HepG2 (cell line): Measurements from ENCODE around the gene TBC1D1. TPM values are rescaled to one million over a fixed set of nuclear protein-coding genes. Genes with fewer than 3 reads are reported as not detected.

ENCODE experiments used
- ATAC-seq: fragments of 200-7000 bp; cut with Tn5 transposase; 3 replicates; pipeline ENCODE4 v1.9.1; 2020; ENCODE audit warnings: mild to moderate bottlenecking, moderate library complexity
- BruUV-seq: library from RNA; stranded (reverse); fragments of 400-500 nt; replicated peaks from 2 replicates; lab custom pipeline; 2021; lab: Mats Ljungman, UMichigan
- CTCF ChIA-PET: fragments of 300-600 bp; formaldehyde crosslinking; extraction: SDS; loops from one replicate; lab custom pipeline; 2021; ENCODE audit warnings: low total read pairs, inconsistent platforms, low intra/inter-chr PET ratio; lab: Yijun Ruan, JAX
- POLR2A ChIA-PET: fragments of 350-600 bp; sonication (Branson Sonifier 250); formaldehyde crosslinking; loops from one replicate; lab custom pipeline; 2020; ENCODE audit warnings: antibody characterized with exemption, inconsistent platforms; lab: Yijun Ruan, JAX
- DNase-seq: peaks from one replicate; pipeline ENCODE4 v3.0.0-alpha.2; 2015; ENCODE audit warnings: low spot score
- FAIRE-seq: peaks from 3 replicates; lab custom pipeline; 2011; peaks lifted over from hg19 to GRCh38; lab: Jason Lieb, UNC
- H2AFZ ChIP-seq: one replicate; pipeline ENCODE4 v1.6.1; 2011; ENCODE audit warnings: low read length, inconsistent platforms
- H3K27ac ChIP-seq: fragments of 300-600 bp; 3 replicates; pipeline ENCODE4 v1.8.0; 2011; ENCODE audit warnings: mixed run types, mild to moderate bottlenecking, mixed read lengths, low read length, inconsistent platforms; ENCODE audit not compliant: insufficient read depth; ENCODE audit errors: extremely low read length
- H3K27me3 ChIP-seq, 2 experiments: fragments of 200-600 bp in 1 of 2; 2 replicates in 1 of 2; 3 replicates in 1 of 2; pipeline versions ENCODE4 v1.6.0 to v1.8.0; 2011; ENCODE audit warnings: low read length in 2 of 2, mild to moderate bottlenecking in 2 of 2, moderate library complexity in 2 of 2, inconsistent platforms in 1 of 2; ENCODE audit not compliant: insufficient read depth in 2 of 2, control insufficient read depth in 1 of 2
- H3K36me3 ChIP-seq, 2 experiments: fragments of 200-600 bp in 1 of 2; replicated peaks in 1 of 2; 2 replicates in 1 of 2; 3 replicates in 1 of 2; pipeline versions ENCODE4 v1.5.1 to v1.8.0; 2011; ENCODE audit warnings: low read length in 2 of 2, inconsistent platforms in 1 of 2; ENCODE audit not compliant: insufficient read depth in 2 of 2, control insufficient read depth in 1 of 2
- H3K4me1 ChIP-seq: 2 replicates; pipeline ENCODE4 v1.5.1; 2012; ENCODE audit warnings: low read length, inconsistent platforms; ENCODE audit not compliant: insufficient read depth
- H3K4me2 ChIP-seq: 2 replicates; pipeline ENCODE4 v1.6.0; 2011; ENCODE audit warnings: low read depth, low read length, inconsistent platforms
- H3K4me3 ChIP-seq, 3 experiments: fragments of 200-600 bp in 1 of 3; sonication (generic), shearing (Covaris generic) in 1 of 3; replicated peaks in 1 of 3; 2 replicates each; pipeline ENCODE4 v1.5.1; 2011 to 2016; ENCODE audit warnings: low read length in 3 of 3, inconsistent platforms in 2 of 3, low read depth in 2 of 3, mild to moderate bottlenecking in 2 of 3, control low read depth in 1 of 3, mixed read lengths in 1 of 3; ENCODE audit not compliant: insufficient read depth in 1 of 3
- H3K79me2 ChIP-seq: one replicate; pipeline ENCODE4 v1.6.1; 2011; ENCODE audit warnings: low read length, inconsistent platforms; ENCODE audit not compliant: insufficient read depth
- H3K9ac ChIP-seq: 2 replicates; pipeline ENCODE4 v1.6.0; 2011; ENCODE audit warnings: mild to moderate bottlenecking, low read depth, low read length, inconsistent platforms; ENCODE audit not compliant: insufficient read depth
- H3K9me3 ChIP-seq: 2 replicates; pipeline ENCODE4 v1.5.1; 2012; ENCODE audit warnings: mild to moderate bottlenecking, low read length
- H4K20me1 ChIP-seq: 2 replicates; pipeline ENCODE4 v1.6.0; 2011; ENCODE audit warnings: inconsistent platforms, mild to moderate bottlenecking, low read length, moderate library complexity; ENCODE audit not compliant: insufficient read depth
- CBFB ChIP-seq: sonication (generic); formaldehyde crosslinking; IDR thresholded peaks from 2 replicates; pipeline ENCODE4 v1.4.0; 2020; ENCODE audit warnings: missing genetic modification reagents
- CBX5 ChIP-seq: sonication (generic); formaldehyde crosslinking; IDR thresholded peaks from 2 replicates; pipeline ENCODE4 v1.4.0; 2020; ENCODE audit warnings: missing genetic modification reagents, borderline replicate concordance
- CENPT ChIP-seq: sonication (generic); formaldehyde crosslinking; IDR thresholded peaks from 2 replicates; pipeline ENCODE4 v1.8.0; 2022; ENCODE audit warnings: low read depth, mild to moderate bottlenecking, moderate library complexity, missing genetic modification reagents
- KLF11 ChIP-seq: IDR thresholded peaks from 2 replicates; pipeline ENCODE4 v1.6.1; 2016; ENCODE audit warnings: missing compliant biosample characterization
- KMT2B ChIP-seq: IDR thresholded peaks from 2 replicates; pipeline ENCODE4 v1.6.1; 2016; ENCODE audit warnings: missing genetic modification reagents, missing compliant biosample characterization
- MAFK ChIP-seq, 2 experiments: IDR thresholded peaks in 1 of 2; conservative IDR thresholded peaks in 1 of 2; 2 replicates each; pipeline ENCODE4 v1.6.1; 2011; ENCODE audit warnings: improper control_type of control experiment in 2 of 2, low read length in 2 of 2
- NFATC3 ChIP-seq: sonication (generic); formaldehyde crosslinking; IDR thresholded peaks from 2 replicates; pipeline ENCODE4 v1.5.1; 2020; ENCODE audit warnings: mild to moderate bottlenecking, missing genetic modification reagents
- SP1 ChIP-seq, 2 experiments: fragments of 450-650 bp in 1 of 2; sonication (generic) in 1 of 2; formaldehyde crosslinking in 1 of 2; IDR thresholded peaks; 2 replicates each; pipeline versions ENCODE4 v1.4.0 to v1.6.1; 2016 to 2020; ENCODE audit warnings: missing genetic modification reagents in 1 of 2
- SP4 ChIP-seq: sonication (generic); formaldehyde crosslinking; IDR thresholded peaks from 2 replicates; pipeline ENCODE4 v1.8.1; 2023; ENCODE audit warnings: mild to moderate bottlenecking, missing genetic modification reagents
- TBP ChIP-seq: sonication (generic); formaldehyde crosslinking; IDR thresholded peaks from 2 replicates; pipeline ENCODE4 v1.5.0; 2020; ENCODE audit warnings: missing genetic modification reagents
- TRIM22 ChIP-seq: fragments of 450-650 bp; IDR thresholded peaks from 2 replicates; pipeline ENCODE4 v1.6.1; 2017
- ZNF260 ChIP-seq: sonication (generic); formaldehyde crosslinking; IDR thresholded peaks from 2 replicates; pipeline ENCODE4 v1.4.0; 2020; ENCODE audit warnings: missing genetic modification reagents, low read depth, mild to moderate bottlenecking, borderline replicate concordance
- ZNF441 ChIP-seq: sonication (generic); formaldehyde crosslinking; IDR thresholded peaks from 2 replicates; pipeline ENCODE4 v1.7.0; 2021; ENCODE audit warnings: missing genetic modification reagents, borderline replicate concordance
- WGBS: methylation state at CpG from one replicate; pipeline ENCODE4 v1.1.6; 2017; ENCODE audit warnings: low lambda C conversion rate; 5-methylcytosine and 5-hydroxymethylcytosine counted together
- in situ Hi-C: cut with HindIII; loops from 2 replicates; pipeline ENCODE4 v1.10.0; 2017; ENCODE audit warnings: low pct_unique_long_range_greater_than_20kb; ENCODE audit not compliant: extremely low pct_ligation_motif_present
- intact Hi-C: fragments of 100-400 bp; cut with micrococcal nuclease; formaldehyde crosslinking; loops from one replicate; pipeline ENCODE4 v1.10.0; 2022; ENCODE audit not compliant: unreplicated experiment
- polyA plus RNA-seq, 8 experiments: library from polyadenylated mRNA; depleted of rRNA in 3 of 8; stranded (reverse) in 7 of 8; unstranded in 1 of 8; fragments of >200 nt; fragmentation: Illumina TruSeq in 4 of 8; extraction: Trizol in 4 of 8; gene quantifications; 2 replicates each; pipeline versions ENCODE4 v1.2.1 to v1.2.3, GENCODE V29; 2011 to 2016; ENCODE audit warnings: low read depth in 4 of 8, missing spikeins in 1 of 8, mixed read lengths in 1 of 8; ENCODE audit not compliant: insufficient read depth in 1 of 8
- total RNA-seq, 5 experiments: library from RNA; depleted of rRNA; stranded (reverse); fragments of >200 nt; fragmentation: Illumina TruSeq; extraction: Trizol; gene quantifications; 2 replicates each; pipeline ENCODE4 v1.2.3, GENCODE V29; 2016; ENCODE audit warnings: low read depth in 1 of 5

The TBC1D1 gene
- total and polyA plus RNA-seq, 2 of the 13 experiments (the other 11 are each of a cell fraction or from before 2014, with no cell fraction given): 37.3 to 62.8 TPM

GRCh38 chr4:37988670-37989069 lies 97.8 kb downstream of the TBC1D1 start:
- CTCF ChIA-PET: no interaction called here

GRCh38 chr4:37989398-37990260 lies 98.7 kb downstream of the TBC1D1 start:
- TF ChIP-seq MAFK (conservative IDR thresholded peaks at IDR 0.05 in 1 of 2, IDR thresholded peaks at IDR 0.05 in 1 of 2; ENCODE audit: low read length in 2 of 2): peak; percentile 29 to 59; a peak in 3 of 4 replicates
- no peak for TF ChIP-seq NFATC3
- no peak for TF ChIP-seq KLF11 (CRISPR knock-in tag)
- TF ChIP-seq TRIM22: no peak
- no peak for TF ChIP-seq ZNF260 (CRISPR knock-in tag)
- no peak for TF ChIP-seq SP1 (IDR thresholded peaks at IDR 0.05)
- no peak for TF ChIP-seq SP1 (CRISPR knock-in tag; IDR thresholded peaks at IDR 0.05)
- TF ChIP-seq CENPT (CRISPR knock-in tag): no peak
- no peak for TF ChIP-seq SP4
- TF ChIP-seq, all 625 proteins: peak for 1
- CTCF ChIA-PET: no interaction called here
- Histone ChIP-seq H3K79me2 (peaks cover 8% of the 10 kb centered on the region), H3K36me3 (no peaks in the 10 kb centered on the region), H3K4me3 (no peak overlapping the region), H4K20me1 (no peaks in the 10 kb centered on the region), H3K27ac (no peak overlapping the region), H3K27me3 (no peaks in the 10 kb centered on the region), H3K4me2 (no peak overlapping the region), H3K9ac (no peak overlapping the region), H3K9me3 (no peaks in the 10 kb centered on the region), H2AFZ (no peak overlapping the region), H3K4me1 (peaks cover 18% of the 10 kb centered on the region; the same call in 1 of the 2 replicates)
- in situ Hi-C loops (no loop called here), intact Hi-C loops (no loop called here)
- ATAC-seq (no peak), DNase-seq (no peak), FAIRE-seq (no peak)
- POLR2A ChIA-PET: no interaction called here
- 94% methylated on average over 8 of the region's 8 CpGs for WGBS
- BruUV-seq: no TSS peak

More at GRCh38 chr4:37988670-37989069, 97.8 kb downstream of the TBC1D1 start:
- Histone ChIP-seq H3K27me3 (no peaks in the 10 kb centered on the region), H3K9ac (no peak overlapping the region), H3K4me2 (no peak overlapping the region), H3K4me3 (no peak overlapping the region), H4K20me1 (no peaks in the 10 kb centered on the region), H3K36me3 (no peaks in the 10 kb centered on the region), H3K9me3 (no peaks in the 10 kb centered on the region), H3K4me1 (peaks cover 18% of the 10 kb centered on the region; the same call in 1 of the 2 replicates), H2AFZ (no peak overlapping the region), H3K27ac (no peak overlapping the region), H3K79me2 (peaks cover 8% of the 10 kb centered on the region)
- no peak for FAIRE-seq
- TF ChIP-seq TBP (no peak), ZNF441 (no peak), CBFB (CRISPR knock-in tag) (no peak), CBX5 (CRISPR knock-in tag) (no peak), KMT2B (no peak)
- intact Hi-C loops: no loop called here
- POLR2A ChIA-PET: no interaction called here
- in situ Hi-C loops: no loop called here
- DNase-seq: no peak
- no TSS peak for BruUV-seq
- 90% methylated on average over 5 of the region's 5 CpGs for WGBS
- no peak for ATAC-seq
